H1 (cell line): ENCODE measurements around the gene IL17RE. TPM values are rescaled to one million over a fixed set of nuclear protein-coding genes. Genes with fewer than 3 reads are reported as not detected.
A peak's percentile ranks its signal among the peaks of the same experiment; 100 is the strongest.

ENCODE experiments used
- ASH2L ChIP-seq: fragments of 200-600, 300-600 bp; sonication (generic); IDR thresholded peaks from one replicate; pipeline ENCODE4 v1.7.1; 2017; ENCODE audit warnings: low read length
- ATF2 ChIP-seq: IDR thresholded peaks from 2 replicates; pipeline ENCODE4 v1.6.1; 2012; ENCODE audit warnings: low read length, inconsistent platforms
- BCL11A ChIP-seq, 2 experiments: IDR thresholded peaks; one replicate each; pipeline ENCODE4 v1.6.1; 2011; ENCODE audit warnings: low read depth in 2 of 2, low read length in 2 of 2, mild to moderate bottlenecking in 2 of 2
- BRCA1 ChIP-seq: IDR thresholded peaks from 2 replicates; pipeline ENCODE4 v1.6.1; 2012; ENCODE audit warnings: low read depth, low read length, improper control_type of control experiment
- CBX5 ChIP-seq: fragments of 300-800, 300-1000 bp; sonication (generic); IDR thresholded peaks from 2 replicates; pipeline ENCODE4 v1.7.1; 2016; ENCODE audit warnings: antibody characterized with exemption, low read length, low read depth
- CEBPB ChIP-seq: IDR thresholded peaks from 2 replicates; pipeline ENCODE4 v1.6.1; 2012; ENCODE audit warnings: low read depth, low read length
- CHD2 ChIP-seq: IDR thresholded peaks from 2 replicates; pipeline ENCODE4 v1.6.1; 2012; ENCODE audit warnings: low read length, improper control_type of control experiment
- CREB1 ChIP-seq: IDR thresholded peaks from 2 replicates; pipeline ENCODE4 v1.6.1; 2012; ENCODE audit warnings: inconsistent platforms
- CTBP2 ChIP-seq: IDR thresholded peaks from 2 replicates; pipeline ENCODE4 v1.7.0; 2011; ENCODE audit warnings: borderline replicate concordance, mild to moderate bottlenecking, moderate library complexity, mixed read lengths, low read length; ENCODE audit not compliant: insufficient read depth, insufficient read length
- FOSL1 ChIP-seq: IDR thresholded peaks from 2 replicates; pipeline ENCODE4 v1.6.1; 2011; ENCODE audit warnings: mild to moderate bottlenecking, low read depth, low read length, moderate library complexity; ENCODE audit not compliant: insufficient read depth
- JUND ChIP-seq: IDR thresholded peaks from 2 replicates; pipeline ENCODE4 v1.6.1; 2011; ENCODE audit warnings: mild to moderate bottlenecking, improper control_type of control experiment, low read length
- KDM4A ChIP-seq: IDR thresholded peaks from one replicate; pipeline ENCODE4 v1.7.1; 2012; ENCODE audit warnings: low read depth, mild to moderate bottlenecking, moderate library complexity, low read length, inconsistent platforms; ENCODE audit not compliant: severe bottlenecking
- PHF8 ChIP-seq: fragments of 200-600 bp; sonication (generic); conservative IDR thresholded peaks from 2 replicates; pipeline ENCODE4 v1.7.1; 2012; ENCODE audit warnings: low read depth, mild to moderate bottlenecking, inconsistent platforms, low read length, moderate library complexity
- POLR2A ChIP-seq, 2 experiments: IDR thresholded peaks; 1 replicate in 1 of 2; 2 replicates in 1 of 2; pipeline ENCODE4 v1.6.1; 2011; ENCODE audit warnings: low read depth in 2 of 2, low read length in 2 of 2, mild to moderate bottlenecking in 2 of 2; ENCODE audit errors: control extremely low read depth in 1 of 2
- POLR2AphosphoS5 ChIP-seq: IDR thresholded peaks from 2 replicates; pipeline ENCODE4 v1.6.1; 2011; ENCODE audit warnings: low read depth, low read length
- POU5F1 ChIP-seq: IDR thresholded peaks from 2 replicates; pipeline ENCODE4 v1.6.1; 2011; ENCODE audit warnings: low read depth, mild to moderate bottlenecking, low read length, moderate library complexity
- RAD21 ChIP-seq, 2 experiments: IDR thresholded peaks in 1 of 2; conservative IDR thresholded peaks in 1 of 2; 2 replicates each; pipeline ENCODE4 v1.6.1; 2011; ENCODE audit warnings: low read depth in 2 of 2, low read length in 2 of 2, improper control_type of control experiment in 1 of 2, inconsistent platforms in 1 of 2, mild to moderate bottlenecking in 1 of 2, moderate library complexity in 1 of 2
- SIRT6 ChIP-seq: IDR thresholded peaks from one replicate; pipeline ENCODE4 v1.7.1; 2012; ENCODE audit warnings: low read length, inconsistent platforms
- SP1 ChIP-seq: IDR thresholded peaks from 2 replicates; pipeline ENCODE4 v1.6.1; 2011; ENCODE audit warnings: low read depth, low read length
- SRF ChIP-seq: IDR thresholded peaks from 2 replicates; pipeline ENCODE4 v1.6.1; 2011; ENCODE audit warnings: mild to moderate bottlenecking, low read depth, low read length, moderate library complexity
- TEAD4 ChIP-seq: IDR thresholded peaks from 2 replicates; pipeline ENCODE4 v1.6.1; 2012; ENCODE audit warnings: low read depth, low read length, inconsistent platforms, mixed read lengths
- polyA plus RNA-seq, 7 experiments: library from polyadenylated mRNA; depleted of rRNA in 3 of 7; stranded (reverse) in 5 of 7; unstranded in 2 of 7; fragments of >200 nt in 5 of 7; fragments of 200-250 nt in 2 of 7; gene quantifications; 1 replicate in 5 of 7; 2 replicates in 1 of 7; 4 replicates in 1 of 7; pipeline versions ENCODE4 v1.2.1 to v1.2.3, GENCODE V29; 2011 to 2013; ENCODE audit warnings: missing spikeins in 2 of 7, mixed read lengths in 2 of 7
- total RNA-seq: library from RNA; stranded (reverse); fragmentation: NEBNext Ultra II Directional; extraction: Animal tissue kit (Norgen Biotek cat#: 25700); gene quantifications from 2 replicates; pipeline ENCODE4 v1.2.1, GENCODE V29; 2021

IL17RE gene
- total and polyA plus RNA-seq, 2 of the 8 experiments (the other 6 are each of a cell fraction or from before 2014, with no cell fraction given) = 3.4 to 4.9 TPM

GRCh38 chr3:9932843-9933560 is 30.4 kb downstream of the IL17RE start (continued):
- no peak for TF ChIP-seq BCL11A (IDR thresholded peaks at IDR 0.05; ENCODE audit: low read depth in 2 of 2, low read length in 2 of 2)
- TF ChIP-seq CEBPB = no peak
- no peak for TF ChIP-seq CTBP2
- no peak for TF ChIP-seq SIRT6
- no peak for TF ChIP-seq SRF
- no peak for TF ChIP-seq ASH2L
- TF ChIP-seq FOSL1 = no peak
- TF ChIP-seq PHF8 = peak; percentile 47; the same call in 1 of the 2 replicates
- TF ChIP-seq RAD21 (IDR thresholded peaks at IDR 0.05 in 1 of 2, conservative IDR thresholded peaks at IDR 0.05 in 1 of 2; ENCODE audit: low read depth in 2 of 2, low read length in 2 of 2) = peak; percentile 53 to 71
- TF ChIP-seq ATF2 = no peak
- no peak for TF ChIP-seq TEAD4
- TF ChIP-seq CHD2 = no peak
- TF ChIP-seq SP1 = no peak
- TF ChIP-seq POLR2A (IDR thresholded peaks at IDR 0.05; ENCODE audit: control extremely low read depth in 1 of 2, low read depth in 2 of 2, low read length in 2 of 2) = peak in 1 of 2 experiments; percentile 22; a peak in 1 of 3 replicates
- TF ChIP-seq CBX5 = no peak
- peak; percentile 77 for TF ChIP-seq CREB1
- no peak for TF ChIP-seq POLR2AphosphoS5
- peak; percentile 52; the same call in 1 of the 2 replicates for TF ChIP-seq JUND
- no peak for TF ChIP-seq BRCA1
- peak; percentile 83 for TF ChIP-seq KDM4A
- no peak for TF ChIP-seq POU5F1
